H9 (cell line): ENCODE results near the gene FBXO31. TPM values are rescaled to one million over a fixed set of nuclear protein-coding genes. Genes with fewer than 3 reads are reported as not detected.

Experiments used
- DNase-seq: peaks from one replicate; pipeline ENCODE4 v3.0.0-alpha.2; 2017
- H2AFZ ChIP-seq: one replicate; pipeline ENCODE4 v1.6.1; 2013; ENCODE audit warnings: mild to moderate bottlenecking, low read length, control low read depth, moderate library complexity
- H2AK5ac ChIP-seq: 2 replicates; pipeline ENCODE4 v1.6.1; 2013; ENCODE audit warnings: low read length, control low read depth, mixed read lengths; ENCODE audit not compliant: insufficient read length
- H2BK120ac ChIP-seq: one replicate; pipeline ENCODE4 v1.6.1; 2013; ENCODE audit warnings: low read depth, mild to moderate bottlenecking, low read length, control low read depth, inconsistent platforms; ENCODE audit not compliant: poor library complexity, severe bottlenecking
- H2BK12ac ChIP-seq: 2 replicates; pipeline ENCODE4 v1.6.1; 2013; ENCODE audit warnings: low read length, control low read depth, mixed read lengths, low read depth; ENCODE audit not compliant: insufficient read length
- H2BK15ac ChIP-seq: 2 replicates; pipeline ENCODE4 v1.6.1; 2013; ENCODE audit warnings: low read depth, low read length, control low read depth
- H2BK20ac ChIP-seq: one replicate; pipeline ENCODE4 v1.6.1; 2013; ENCODE audit warnings: low read depth, mild to moderate bottlenecking, low read length, control low read depth, inconsistent platforms; ENCODE audit not compliant: poor library complexity, severe bottlenecking
- H2BK5ac ChIP-seq: 2 replicates; pipeline ENCODE4 v1.6.1; 2013; ENCODE audit warnings: low read length, control low read depth, mixed read lengths; ENCODE audit not compliant: insufficient read length
- H3K14ac ChIP-seq: 2 replicates; pipeline ENCODE4 v1.6.1; 2013; ENCODE audit warnings: low read length, control low read depth; ENCODE audit not compliant: insufficient read depth
- H3K18ac ChIP-seq: 2 replicates; pipeline ENCODE4 v1.6.1; 2013; ENCODE audit warnings: low read depth, mild to moderate bottlenecking, mixed read lengths, low read length, control low read depth; ENCODE audit not compliant: insufficient read length
- H3K23ac ChIP-seq: 2 replicates; pipeline ENCODE4 v1.6.1; 2013; ENCODE audit warnings: low read length, control low read depth, mixed read lengths, low read depth; ENCODE audit not compliant: insufficient read length
- H3K23me2 ChIP-seq: 2 replicates; pipeline ENCODE4 v1.6.1; 2013; ENCODE audit warnings: low read depth, mild to moderate bottlenecking, mixed read lengths, low read length, control low read depth; ENCODE audit not compliant: insufficient read length, poor library complexity, severe bottlenecking
- H3K27ac ChIP-seq: 2 replicates; pipeline ENCODE4 v1.5.1; 2013; ENCODE audit warnings: low read length, control low read depth, mixed read lengths, low read depth; ENCODE audit not compliant: insufficient read length
- H3K27me3 ChIP-seq: 2 replicates; pipeline ENCODE4 v1.6.1; 2013; ENCODE audit warnings: low read length, control low read depth, inconsistent platforms; ENCODE audit not compliant: insufficient read depth
- H3K4ac ChIP-seq: 2 replicates; pipeline ENCODE4 v1.6.1; 2013; ENCODE audit warnings: low read depth, mild to moderate bottlenecking, control low read depth, inconsistent platforms, low read length, moderate library complexity
- H3K4me1 ChIP-seq: 2 replicates; pipeline ENCODE4 v1.6.1; 2013; ENCODE audit warnings: low read length, control low read depth, inconsistent platforms; ENCODE audit not compliant: insufficient read depth
- H3K4me2 ChIP-seq: 2 replicates; pipeline ENCODE4 v1.6.1; 2013; ENCODE audit warnings: low read length, control low read depth, mixed read lengths; ENCODE audit not compliant: insufficient read length, insufficient read depth
- H3K56ac ChIP-seq: 2 replicates; pipeline ENCODE4 v1.6.1; 2013; ENCODE audit warnings: low read depth, mild to moderate bottlenecking, mixed read lengths, low read length, control low read depth; ENCODE audit not compliant: insufficient read length
- H3K79me1 ChIP-seq: 2 replicates; pipeline ENCODE4 v1.6.1; 2013; ENCODE audit warnings: low read depth, mild to moderate bottlenecking, moderate library complexity, low read length, control low read depth, inconsistent platforms; ENCODE audit not compliant: insufficient read depth, poor library complexity, severe bottlenecking
- H3K79me2 ChIP-seq: 2 replicates; pipeline ENCODE4 v1.6.1; 2013; ENCODE audit warnings: low read length, control low read depth, inconsistent platforms; ENCODE audit not compliant: insufficient read depth
- H3K9ac ChIP-seq: 2 replicates; pipeline ENCODE4 v1.6.1; 2013; ENCODE audit warnings: low read length, control low read depth, mixed read lengths; ENCODE audit not compliant: insufficient read length; ENCODE audit errors: extremely low read depth
- H3K9me3 ChIP-seq: one replicate; pipeline ENCODE4 v1.6.1; 2013; ENCODE audit warnings: low read depth, low read length, inconsistent platforms; ENCODE audit not compliant: control insufficient read depth
- H3T11ph ChIP-seq: one replicate; pipeline ENCODE4 v1.6.1; 2013; ENCODE audit warnings: mild to moderate bottlenecking, low read length, control low read depth, inconsistent platforms
- H4K20me1 ChIP-seq: one replicate; pipeline ENCODE4 v1.6.1; 2013; ENCODE audit not compliant: control insufficient read depth, insufficient read length, insufficient read depth
- H4K5ac ChIP-seq: 2 replicates; pipeline ENCODE4 v1.6.1; 2013; ENCODE audit warnings: low read depth, mild to moderate bottlenecking, mixed read lengths, low read length, control low read depth; ENCODE audit not compliant: insufficient read length
- H4K8ac ChIP-seq: replicated peaks from 2 replicates; pipeline ENCODE4 v1.6.1; 2013; ENCODE audit warnings: low read length, control low read depth, mixed read lengths, low read depth; ENCODE audit not compliant: insufficient read length
- H4K91ac ChIP-seq: 2 replicates; pipeline ENCODE4 v1.6.1; 2013; ENCODE audit warnings: low read depth, mild to moderate bottlenecking, moderate library complexity, mixed read lengths, low read length, control low read depth; ENCODE audit not compliant: insufficient read length
- H3K27ac Mint-ChIP-seq, 3 experiments: 2 replicates in 2 of 3; 3 replicates in 1 of 3; pipeline ENCODE4 v1.8.0; 2020 to 2021; ENCODE audit warnings: mixed read lengths in 3 of 3, mild to moderate bottlenecking in 1 of 3, moderate library complexity in 1 of 3
- H3K27me3 Mint-ChIP-seq: 2 replicates; pipeline ENCODE4 v1.8.0; 2021; ENCODE audit warnings: low read depth, mild to moderate bottlenecking, moderate library complexity, mixed read lengths
- H3K36me3 Mint-ChIP-seq, 3 experiments: 2 replicates in 2 of 3; 3 replicates in 1 of 3; pipeline ENCODE4 v1.8.0; 2020 to 2021; ENCODE audit warnings: low read depth in 3 of 3, mixed read lengths in 3 of 3; ENCODE audit not compliant: insufficient read depth in 1 of 3
- H3K4me1 Mint-ChIP-seq, 2 experiments: 2 replicates each; pipeline ENCODE4 v1.8.0; 2020; ENCODE audit warnings: mixed read lengths in 2 of 2
- H3K4me3 Mint-ChIP-seq, 2 experiments: 2 replicates in 1 of 2; 3 replicates in 1 of 2; pipeline ENCODE4 v1.8.0; 2020 to 2021; ENCODE audit warnings: mild to moderate bottlenecking in 2 of 2, mixed read lengths in 2 of 2, moderate library complexity in 1 of 2
- H3K9me3 Mint-ChIP-seq, 2 experiments: 2 replicates in 1 of 2; 3 replicates in 1 of 2; pipeline ENCODE4 v1.8.0; 2020; ENCODE audit warnings: mild to moderate bottlenecking in 2 of 2, mixed read lengths in 2 of 2, moderate library complexity in 1 of 2
- CTCF ChIP-seq: fragments of 200-600 bp; sonication (generic); conservative IDR thresholded peaks from 3 replicates; pipeline ENCODE4 v1.8.0; 2021; ENCODE audit warnings: antibody characterized with exemption, mild to moderate bottlenecking
- WGBS: extraction: QIAGEN DNeasy Blood & Tissue Kit; methylation state at CpG from one replicate; pipeline ENCODE4 v1.1.7; 2013; ENCODE audit warnings: missing lambda C conversion rate, low lambda C conversion rate, mixed read lengths; ENCODE audit not compliant: insufficient read length; ENCODE audit errors: extremely low coverage; 5-methylcytosine and 5-hydroxymethylcytosine counted together
- total RNA-seq: library from RNA; stranded (reverse); gene quantifications from 2 replicates; pipeline ENCODE4 v1.2.1, GENCODE V29; 2021

FBXO31 gene
- total RNA-seq, 1 experiment from 2014 or later, result 24.2 TPM

DNA sequence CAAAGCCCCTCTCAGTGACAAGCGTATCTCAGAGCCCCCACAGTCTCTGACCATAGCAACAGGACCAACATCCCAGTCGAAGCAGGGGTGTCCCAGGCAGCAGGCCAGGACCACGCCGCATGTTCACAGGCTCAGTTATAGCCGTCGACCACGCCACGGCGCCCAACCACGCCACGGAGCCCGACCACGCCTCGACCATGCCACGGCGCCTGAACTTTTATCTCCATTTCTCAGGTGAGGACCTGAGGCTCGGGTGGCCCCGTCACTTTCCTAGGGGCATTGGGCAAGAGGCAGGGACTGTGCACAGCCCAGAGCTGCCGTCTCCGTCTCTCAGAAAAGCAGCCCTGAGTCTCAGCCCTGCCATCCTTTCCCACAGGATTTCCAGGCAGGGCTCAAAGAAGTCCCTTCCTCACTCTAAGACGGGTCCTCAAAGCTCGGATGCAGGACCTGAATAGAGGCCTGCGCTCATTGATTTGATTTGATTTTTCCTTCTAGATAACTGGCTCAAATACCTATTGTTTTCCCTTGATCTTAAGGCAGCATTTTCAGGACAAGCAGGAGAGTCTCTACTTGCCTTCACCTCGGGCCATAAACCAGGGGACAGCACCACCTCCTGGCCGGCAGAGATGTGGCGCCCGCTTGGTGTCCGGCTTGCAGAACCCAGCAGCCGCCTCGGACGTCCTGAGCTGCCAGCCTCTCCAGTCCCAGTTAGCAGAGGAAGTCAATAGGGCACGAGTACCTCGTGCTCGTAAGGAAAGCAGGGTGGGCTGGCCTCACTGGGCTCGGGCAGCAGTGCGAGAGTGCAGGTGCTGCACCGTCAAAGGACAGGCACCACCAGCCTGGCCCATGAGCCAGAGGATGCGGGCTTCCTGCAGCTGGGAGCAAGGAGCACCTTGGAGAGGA lies 105.1 kb downstream of the FBXO31 start:
- H3K18ac ChIP-seq, result no peak overlapping the region
- no peak overlapping the region for H3K14ac ChIP-seq
- H3K4me2 ChIP-seq, result no peak overlapping the region
- no peak overlapping the region for H3K27ac ChIP-seq
- H3K4ac ChIP-seq, result no peak overlapping the region
- no peak overlapping the region for H4K91ac ChIP-seq
- no peaks in the 10 kb centered on the region for H3K4me1 ChIP-seq
- no peaks in the 10 kb centered on the region for H4K20me1 ChIP-seq
- H3K79me1 ChIP-seq, result no peaks in the 10 kb centered on the region
- no peak overlapping the region for H3K9ac ChIP-seq
- H3K23ac ChIP-seq, result no peak overlapping the region
- no peak overlapping the region for H2BK15ac ChIP-seq
- Mint-ChIP-seq H3K27ac (no peak overlapping the region), H3K9me3 (no peaks in the 10 kb centered on the region), H3K4me1 (peaks cover 7 to 8% of the 10 kb centered on the region in 2 experiments; a peak in 3 of 4 replicates), H3K27me3 (peaks cover 15% of the 10 kb centered on the region), H3K36me3 (no peaks in the 10 kb centered on the region), H3K4me3 (no peak overlapping the region)
- no peak overlapping the region for H4K5ac ChIP-seq
- H2BK20ac ChIP-seq, result no peak overlapping the region
- H3T11ph ChIP-seq, result no peak overlapping the region
- no CpG with 5 or more reads among the region's 38 CpGs for whole genome bisulfite sequencing
- H3K79me2 ChIP-seq, result no peaks in the 10 kb centered on the region
- no peak overlapping the region for H2BK12ac ChIP-seq
- no peak overlapping the region for H3K56ac ChIP-seq
- no peak overlapping the region for H4K8ac ChIP-seq
- TF ChIP-seq CTCF, result peak; percentile 96
- no peak overlapping the region for H2BK5ac ChIP-seq
- no peak overlapping the region for H2AK5ac ChIP-seq
- peak; percentile 94 for DNase-seq
- no peaks in the 10 kb centered on the region for H3K27me3 ChIP-seq
- no peaks in the 10 kb centered on the region for H3K9me3 ChIP-seq
- H3K23me2 ChIP-seq, result no peaks in the 10 kb centered on the region
- no peak overlapping the region for H2BK120ac ChIP-seq
- H2AFZ ChIP-seq, result no peak overlapping the region

Other genes starting within 250 kb of the FBXO31 start
- gene C16orf95, start 66.4 kb downstream of the FBXO31 start, total RNA-seq, result 4.5 and 5.6 TPM in 2 replicates
- 47.1 and 52.2 TPM in 2 replicates for gene MAP1LC3B, start 8.6 kb upstream of the FBXO31 start, total RNA-seq
- 27.6 and 27.7 TPM in 2 replicates for gene ZCCHC14, start 109.2 kb upstream of the FBXO31 start, total RNA-seq
- gene JPH3, start 218.7 kb upstream of the FBXO31 start, total RNA-seq, result 30.3 and 32.7 TPM in 2 replicates